ENCODE measurements around the gene TCF19.
A peak's percentile ranks its signal among the peaks of the same experiment; 100 is the strongest.

TCF19 gene, protein sequence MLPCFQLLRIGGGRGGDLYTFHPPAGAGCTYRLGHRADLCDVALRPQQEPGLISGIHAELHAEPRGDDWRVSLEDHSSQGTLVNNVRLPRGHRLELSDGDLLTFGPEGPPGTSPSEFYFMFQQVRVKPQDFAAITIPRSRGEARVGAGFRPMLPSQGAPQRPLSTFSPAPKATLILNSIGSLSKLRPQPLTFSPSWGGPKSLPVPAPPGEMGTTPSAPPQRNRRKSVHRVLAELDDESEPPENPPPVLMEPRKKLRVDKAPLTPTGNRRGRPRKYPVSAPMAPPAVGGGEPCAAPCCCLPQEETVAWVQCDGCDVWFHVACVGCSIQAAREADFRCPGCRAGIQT

DNA sequence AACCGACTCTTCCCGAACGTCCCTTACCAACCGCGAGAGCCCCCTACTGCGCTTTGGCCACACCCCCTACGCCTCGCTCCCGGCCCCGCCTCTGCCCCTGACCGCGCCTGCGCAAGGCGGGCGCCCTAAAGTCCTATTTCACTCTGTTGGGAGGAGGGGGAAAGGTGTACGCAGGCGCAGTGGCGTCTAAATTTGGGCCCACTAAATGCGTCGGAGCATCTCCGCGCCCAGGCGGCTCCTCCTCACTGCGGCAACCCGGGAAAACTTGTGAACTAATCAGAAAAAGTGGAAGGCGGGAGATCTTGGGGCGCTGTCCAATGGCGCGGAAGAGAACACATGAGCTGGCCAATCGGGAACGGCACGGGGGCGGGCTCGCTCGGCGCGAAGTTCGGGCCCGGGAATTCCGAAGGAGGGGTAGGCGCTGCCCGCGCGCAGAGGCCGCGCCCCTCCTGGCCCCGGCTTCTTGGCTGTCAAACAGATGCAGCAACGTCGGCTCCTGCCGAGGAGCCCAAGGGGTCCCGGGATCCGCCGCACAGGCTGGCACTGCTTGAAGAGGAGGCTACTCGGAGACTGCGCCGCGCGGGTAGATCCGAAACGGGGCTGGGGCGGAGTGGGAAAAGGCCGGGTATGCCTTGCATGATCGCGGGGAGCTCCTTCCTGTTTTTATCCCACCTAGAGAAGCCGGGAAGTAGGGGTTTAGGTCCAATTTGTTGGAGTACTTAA is at the start of gene TCF19:
Gene TCF19 (plus strand): TSS at position 450 of the 723 bp plus-strand sequence. CDS start 881 bp downstream, outside the sequence.
- DNase-seq (ENCODE audit: low read depth) = peak; percentile 96

DNA sequence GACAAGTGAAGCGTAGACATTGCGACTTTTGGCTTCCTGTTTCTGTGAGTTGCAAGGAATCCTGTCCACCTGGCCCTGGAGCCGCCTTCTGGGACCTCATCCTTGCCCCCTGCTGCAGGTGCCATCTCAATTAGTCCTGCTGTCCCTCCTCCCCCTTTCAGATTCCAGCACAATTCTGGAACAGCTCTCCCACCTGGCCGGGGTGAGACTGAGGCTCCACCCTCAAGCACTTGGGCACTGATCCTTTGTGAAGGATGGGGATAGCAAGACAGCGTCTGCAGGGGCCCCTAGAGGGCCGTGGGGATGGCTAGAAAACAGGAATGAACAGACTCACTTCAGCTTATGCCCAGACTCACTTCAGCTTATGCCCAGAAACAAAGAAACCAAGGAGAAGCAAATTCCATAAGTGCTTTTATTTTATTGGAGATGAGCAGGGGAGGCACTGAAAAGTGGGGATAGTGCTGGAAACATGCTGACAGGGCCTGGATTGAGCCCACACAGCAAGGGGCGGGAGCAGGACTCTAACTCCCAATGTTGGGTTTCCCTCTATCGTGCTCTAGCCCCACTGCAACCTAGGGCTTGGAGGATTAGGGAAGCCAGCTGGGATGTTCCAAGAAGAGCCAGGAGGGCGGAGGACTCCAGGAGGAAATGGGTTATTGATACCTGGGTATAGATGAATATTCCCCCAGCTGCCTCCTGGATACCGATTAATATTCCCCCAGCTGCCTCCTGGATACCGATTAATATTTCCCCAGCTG is 47.4 kb upstream of the TCF19 start:
- no peak for DNase-seq (ENCODE audit: low read depth)

DNA sequence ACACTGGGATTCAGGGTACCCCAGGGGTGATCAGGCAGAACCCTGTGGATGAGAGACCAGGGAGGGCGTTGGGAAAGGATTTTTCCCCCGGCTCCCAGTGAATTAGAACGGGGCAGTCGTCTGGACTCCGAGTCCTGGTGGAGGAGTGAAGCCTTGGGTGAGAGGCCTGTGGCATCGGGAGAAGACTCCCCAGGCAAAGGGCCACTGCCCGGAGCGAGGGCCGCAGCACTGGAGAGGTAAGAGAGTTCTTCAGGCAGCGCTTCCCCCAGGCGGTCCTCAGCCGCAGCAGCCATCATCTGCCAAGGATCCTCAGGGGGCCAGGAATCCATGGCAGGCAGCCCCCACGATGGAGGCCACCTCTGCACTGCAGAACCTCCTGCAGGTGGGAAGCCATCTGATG is 46.7 kb upstream of the TCF19 start:
- DNase-seq (ENCODE audit: low read depth) = no peak

DNA sequence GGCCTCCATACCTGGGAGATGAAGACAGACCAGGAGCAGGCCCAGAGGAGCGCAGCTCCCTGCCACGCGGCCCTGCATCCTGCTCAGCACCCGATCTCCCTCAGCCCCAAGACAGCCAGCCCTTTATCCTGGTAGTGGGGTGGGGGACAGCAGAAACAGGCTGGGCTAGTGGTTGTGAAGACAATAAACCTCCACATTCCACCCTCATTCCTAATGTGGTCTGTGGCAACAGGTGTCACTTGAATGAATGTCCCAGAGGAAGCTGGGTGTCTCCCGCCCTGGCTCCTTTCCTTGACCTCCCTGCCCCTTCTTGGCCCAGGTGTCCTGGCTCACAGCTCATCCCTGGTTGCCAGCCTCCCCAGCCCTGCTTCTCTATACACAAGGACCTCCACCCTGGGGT is 45.9 kb upstream of the TCF19 start, which contains the start of gene C6orf15:
Gene C6orf15 (minus strand): TSS at position 98 of the 400 bp plus-strand sequence. CDS start 20 bp downstream, at position 78.
- DNase-seq (ENCODE audit: low read depth) = no peak

DNA sequence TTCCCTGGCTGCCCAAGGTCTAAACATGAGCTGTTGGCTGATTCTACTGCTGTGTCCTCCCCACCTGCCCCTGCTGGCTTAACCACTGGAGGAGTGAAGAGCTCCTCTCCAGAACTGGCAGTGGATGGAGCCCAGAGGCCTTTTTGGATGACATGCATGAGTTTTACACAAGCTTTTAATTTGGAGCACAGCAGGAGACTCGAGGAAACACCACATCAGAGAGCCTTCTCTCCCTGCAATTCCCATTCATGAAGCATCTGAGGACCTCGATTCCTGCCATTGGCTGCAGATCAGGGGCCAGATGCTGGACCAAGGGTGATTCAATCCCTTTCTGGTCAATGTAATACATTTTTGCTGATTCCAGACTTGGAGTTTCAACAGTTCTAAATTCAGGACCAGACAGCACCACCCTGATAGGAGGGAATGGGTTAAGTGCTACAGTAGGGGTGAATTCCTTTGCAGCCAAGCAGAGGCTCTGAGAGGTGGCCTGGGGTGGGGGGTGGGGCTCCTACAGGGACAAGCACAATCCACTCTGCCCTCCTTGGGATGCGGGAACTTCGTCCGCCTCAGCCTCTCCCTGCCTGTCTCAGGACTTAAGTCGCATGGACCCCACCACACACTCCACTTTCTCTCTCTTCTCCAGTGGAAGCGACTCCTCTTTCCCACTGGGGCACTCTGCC is 44.4 kb upstream of the TCF19 start:
- DNase-seq (ENCODE audit: low read depth) = peak; percentile 56

DNA sequence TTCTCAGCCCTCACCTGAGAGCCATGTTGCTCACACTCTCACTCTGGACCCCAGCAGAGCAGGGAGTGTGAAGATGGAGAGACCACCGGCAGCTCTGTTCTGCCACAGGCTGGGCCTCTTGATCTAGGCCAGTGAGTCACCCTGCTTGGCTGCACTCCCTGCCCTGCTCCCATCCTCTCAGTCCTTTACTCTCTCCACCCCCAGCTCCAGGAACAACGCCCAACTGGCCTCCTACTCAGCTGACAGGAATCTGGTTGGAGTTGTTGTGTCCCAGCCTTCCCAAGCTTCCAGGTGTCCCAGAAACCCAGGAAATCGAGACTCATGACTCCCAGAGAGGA is 43.9 kb upstream of the TCF19 start, which contains the start of gene PSORS1C1:
Gene PSORS1C1 (plus strand): TSS at position 260 of the 338 bp plus-strand sequence. CDS start 14,833 bp downstream, outside the sequence.
- DNase-seq (ENCODE audit: low read depth) = peak; percentile 94

DNA sequence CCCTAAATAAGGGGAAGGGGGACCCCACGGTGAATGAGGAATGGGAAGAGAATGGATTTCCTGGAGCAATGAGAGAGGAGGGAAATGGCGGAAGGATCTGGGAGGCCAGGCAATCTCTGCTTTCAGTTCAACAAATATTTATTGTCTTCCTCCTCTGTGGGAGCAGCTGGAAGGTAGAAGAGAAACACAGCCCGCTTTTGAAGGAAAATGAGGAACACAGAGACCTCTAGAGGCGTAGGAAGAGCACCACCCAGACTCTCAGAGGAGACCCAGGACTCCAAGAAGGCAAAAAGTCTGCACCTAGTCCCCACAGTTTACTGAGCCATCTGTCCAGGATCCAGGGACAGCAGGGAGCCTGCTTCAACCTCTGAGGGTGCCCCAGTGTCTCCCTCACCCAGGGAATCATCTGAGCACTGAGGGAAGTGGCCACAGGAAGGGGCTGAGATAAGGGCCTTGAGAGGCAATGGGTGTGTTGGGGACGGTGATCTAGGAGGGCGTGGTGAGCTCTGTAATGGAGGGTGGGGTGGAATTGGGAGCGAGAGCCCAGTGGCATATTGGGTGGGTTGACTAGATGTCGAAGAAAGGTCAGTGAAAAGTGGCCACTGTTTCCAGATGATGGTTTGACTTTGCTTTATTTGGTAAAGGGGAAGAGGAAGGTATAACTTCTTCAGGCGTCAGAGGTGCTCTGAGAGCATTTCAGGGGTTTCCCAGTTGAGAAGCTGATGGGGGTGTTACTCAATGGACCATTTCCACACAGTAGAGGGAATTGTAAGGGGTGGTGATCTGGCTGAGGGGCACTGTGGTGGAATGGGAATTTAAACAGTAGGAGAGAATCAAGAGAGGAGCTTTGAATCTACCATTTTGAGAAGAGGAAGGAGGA is 43.2 kb upstream of the TCF19 start:
- DNase-seq (ENCODE audit: low read depth) = no peak

DNA sequence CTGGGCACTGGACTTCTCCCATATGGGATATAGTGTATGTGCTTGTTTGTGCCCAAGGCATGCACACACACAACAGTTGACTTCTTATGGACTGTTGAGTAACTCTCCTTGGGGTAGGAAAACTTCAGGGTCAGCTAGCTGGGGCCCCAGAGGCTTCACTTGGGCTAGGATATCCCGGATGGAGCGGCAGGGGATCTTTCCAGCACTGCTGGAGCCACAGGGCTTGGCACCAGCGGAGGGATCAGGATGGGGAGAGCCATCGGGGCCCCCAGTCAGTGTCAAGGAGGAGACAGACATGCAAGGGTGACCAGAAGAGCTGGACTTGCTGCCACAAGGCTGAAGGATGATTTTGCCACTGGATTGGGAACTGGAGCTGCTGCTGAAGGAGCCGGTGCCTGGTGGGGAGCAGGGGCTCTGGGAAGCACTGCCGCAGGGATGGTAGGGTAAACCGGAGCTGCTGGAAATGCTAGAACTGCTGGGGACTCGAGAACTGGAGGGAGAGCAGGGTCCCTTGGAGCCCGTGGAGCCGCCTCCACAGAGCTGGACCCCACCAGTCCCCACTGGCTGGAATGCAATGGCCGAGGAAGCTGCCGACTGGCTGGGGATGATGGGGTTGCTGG is 42.3 kb upstream of the TCF19 start:
- no peak for DNase-seq (ENCODE audit: low read depth)

DNA sequence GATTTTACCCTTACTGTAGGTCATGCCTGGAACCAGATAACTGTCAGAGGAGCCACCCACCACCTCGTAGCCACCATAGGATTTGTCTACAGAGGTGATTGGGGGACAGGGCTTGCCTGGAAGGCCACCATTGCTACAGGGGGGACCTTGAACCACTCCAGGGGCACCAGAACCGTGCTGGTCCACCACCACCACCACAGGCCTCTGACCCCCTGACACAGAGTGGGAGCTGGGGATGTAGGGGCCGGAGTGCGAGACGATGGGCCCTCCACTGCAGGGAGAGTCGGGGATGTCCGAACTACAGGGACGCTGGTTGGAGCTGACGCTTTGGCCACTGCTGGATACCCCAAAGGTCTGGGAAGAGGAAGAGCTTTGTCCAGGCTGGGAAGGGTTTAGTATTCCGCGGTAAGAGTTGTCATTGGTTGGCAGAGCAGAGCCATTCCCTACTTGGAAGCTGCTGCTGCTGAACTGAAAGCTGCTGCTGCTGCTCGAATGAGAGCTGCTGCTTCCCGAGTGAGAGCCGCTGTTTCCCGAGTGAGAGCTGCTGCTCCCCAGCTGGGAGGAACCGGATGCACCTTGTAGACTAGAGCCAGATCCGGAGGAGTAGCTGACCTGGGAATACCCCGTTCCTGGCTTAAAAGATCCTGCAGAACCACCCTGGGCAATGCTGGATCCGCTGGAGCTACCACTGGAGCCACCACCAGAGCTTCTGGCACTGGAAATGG is 41.6 kb upstream of the TCF19 start:
- DNase-seq (ENCODE audit: low read depth) = no peak

DNA sequence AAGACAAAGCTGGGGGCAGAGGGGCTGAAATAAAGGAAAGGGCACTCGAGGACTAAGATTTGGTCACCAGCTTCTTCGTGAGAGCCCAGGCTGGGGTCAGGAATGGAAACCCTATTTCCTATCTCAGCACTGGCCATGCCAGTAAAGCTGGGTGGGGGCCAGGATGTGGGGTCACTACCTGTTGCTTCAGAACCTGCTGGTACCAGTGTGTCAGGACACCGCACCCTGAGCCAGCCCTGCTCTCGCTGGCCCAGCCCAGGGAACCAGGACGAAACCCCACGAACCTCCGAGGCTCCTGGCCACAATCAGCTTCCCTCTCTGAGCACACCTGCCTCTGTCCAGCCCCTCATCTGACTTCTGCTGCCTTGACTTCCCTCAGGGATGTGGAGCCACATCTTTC is 40.2 kb upstream of the TCF19 start:
- DNase-seq (ENCODE audit: low read depth) = no peak

DNA sequence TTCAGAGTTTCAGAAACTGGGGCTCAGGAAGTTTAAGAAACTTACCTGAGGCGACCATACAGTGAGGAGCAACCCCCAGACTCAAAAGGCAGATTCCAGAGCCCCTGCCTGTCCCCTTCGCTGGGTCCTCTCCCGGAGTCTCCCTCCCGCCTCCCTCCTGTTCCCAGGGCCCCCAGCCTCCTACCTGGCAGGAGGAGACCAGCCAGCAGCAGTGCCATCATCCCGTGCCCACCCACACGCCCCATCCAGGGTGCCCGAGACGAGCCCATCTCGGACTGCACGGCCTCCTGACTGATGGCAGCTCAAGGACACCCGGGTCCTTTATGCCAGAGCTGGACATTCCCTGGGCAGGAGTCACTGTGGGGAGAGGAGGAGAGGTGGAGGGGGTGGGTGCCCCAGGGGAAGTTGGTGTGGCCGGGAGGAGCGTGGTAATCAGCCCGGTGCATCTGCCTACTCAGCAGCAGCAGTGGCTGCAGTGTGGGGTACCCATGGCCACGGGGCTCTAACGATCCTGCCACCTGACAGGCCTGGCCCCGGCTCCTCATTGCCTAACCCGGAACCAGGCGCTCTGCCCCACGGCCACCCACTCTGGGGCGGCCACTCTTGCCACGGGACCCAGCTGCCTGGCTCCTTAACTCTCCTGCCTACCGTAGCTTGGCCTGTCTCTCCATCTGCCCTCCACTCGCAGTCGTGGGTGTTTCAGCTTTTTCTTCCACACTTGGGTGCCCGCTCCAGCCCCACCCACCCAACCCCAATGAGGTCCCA is 38.1 kb upstream of the TCF19 start, which contains the start of gene CDSN:
Gene CDSN (minus strand): TSS at position 296 of the 765 bp plus-strand sequence. CDS start 27 bp downstream, at position 269.
- DNase-seq (ENCODE audit: low read depth) = no peak

DNA sequence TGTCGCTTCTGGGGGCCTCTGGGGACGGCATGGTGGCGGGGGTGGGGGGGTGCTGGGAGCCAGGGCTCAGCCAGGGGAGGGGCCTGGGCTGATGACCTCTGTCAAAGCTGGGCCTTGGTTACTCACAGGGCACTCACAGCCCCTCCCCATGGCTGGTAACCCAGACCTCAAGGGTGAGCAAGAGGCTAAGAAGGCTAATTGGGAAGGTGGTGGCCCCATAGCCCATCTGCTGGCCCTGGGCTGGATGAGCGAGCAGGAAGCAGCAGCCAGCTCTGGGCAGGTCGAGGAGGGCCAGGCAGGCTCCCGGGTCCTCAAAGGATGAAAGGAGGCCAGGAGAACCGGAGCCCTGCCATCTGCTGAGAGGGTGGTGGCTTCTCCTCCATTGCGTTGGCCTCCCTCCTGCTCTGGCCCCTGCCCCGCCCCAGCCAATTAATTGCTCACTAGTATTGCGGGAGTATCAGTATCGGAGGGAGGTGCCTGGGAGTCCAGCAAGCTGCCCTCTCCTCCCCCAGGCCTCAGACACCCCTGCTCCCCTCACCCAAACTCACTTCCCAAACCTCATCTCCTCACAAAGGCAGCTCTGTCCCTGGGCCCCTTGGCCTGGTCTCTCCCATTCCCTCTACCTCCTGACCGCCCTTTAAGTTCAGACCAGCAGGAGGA is 37.1 kb upstream of the TCF19 start:
- DNase-seq (ENCODE audit: low read depth) = no peak

DNA sequence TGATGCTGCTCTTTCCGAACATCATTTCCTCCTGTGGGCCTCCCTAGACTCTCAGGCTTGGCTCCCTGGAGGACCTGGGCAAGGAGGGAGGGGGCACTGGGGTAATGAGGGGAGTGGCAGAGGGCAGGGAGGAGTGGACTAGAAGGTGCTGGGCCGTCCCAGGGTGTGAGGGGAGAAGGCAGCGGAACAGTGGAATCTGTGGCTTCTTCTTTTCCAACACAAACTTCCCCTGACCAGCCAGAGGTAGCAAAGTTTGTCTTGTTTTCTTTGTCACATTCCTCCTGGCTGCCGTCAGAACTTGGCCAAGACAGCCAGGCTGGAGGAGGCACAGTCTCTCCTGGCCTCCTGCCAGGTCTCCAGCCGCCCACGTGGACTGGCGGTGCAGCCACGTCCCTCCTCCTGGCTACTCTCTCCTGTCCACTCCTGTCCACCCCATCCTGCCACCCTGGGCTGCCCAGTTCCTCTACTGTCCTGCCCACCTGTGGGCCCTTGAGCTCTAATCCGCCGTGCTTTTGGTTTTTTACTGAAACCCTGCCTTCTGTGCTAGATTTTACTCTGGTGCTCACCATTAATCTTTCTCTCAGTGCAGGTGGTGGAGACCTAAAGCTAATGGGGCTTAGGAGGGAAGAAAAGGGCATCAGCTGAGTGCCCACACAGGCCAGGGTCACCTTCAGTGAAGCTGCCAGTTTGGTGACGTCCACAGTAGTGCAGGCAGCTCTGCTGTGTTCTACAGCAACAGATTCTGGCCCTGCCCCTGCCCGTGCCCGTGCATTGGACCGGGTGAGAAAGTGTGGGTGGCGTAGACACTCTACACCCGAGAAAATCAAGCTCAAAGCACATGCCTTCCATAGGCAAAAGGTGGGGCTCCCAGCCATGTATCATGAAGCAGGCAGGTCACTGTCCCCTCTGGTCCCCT is 35.3 kb upstream of the TCF19 start:
- peak; percentile 60 for DNase-seq (ENCODE audit: low read depth)

DNA sequence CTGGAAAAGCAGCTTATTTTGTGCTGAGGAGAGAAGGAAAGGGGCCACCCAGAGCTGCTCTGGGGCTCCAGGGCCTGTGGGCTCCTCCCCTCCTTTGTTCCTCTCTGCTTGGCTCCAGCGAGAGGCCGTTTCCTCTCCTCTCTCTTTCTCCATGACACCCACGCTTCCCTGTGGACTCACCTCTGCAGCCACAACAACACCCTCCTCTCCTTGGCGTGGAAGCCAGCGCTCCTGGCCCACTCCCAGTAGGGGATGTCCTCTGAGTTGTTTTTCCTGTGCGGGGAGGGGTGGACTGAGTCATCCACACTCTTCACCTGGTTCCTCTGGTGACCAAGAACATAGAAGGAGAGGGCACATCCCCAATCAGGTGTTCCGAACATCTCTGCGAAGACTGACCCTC is 33.2 kb upstream of the TCF19 start:
- DNase-seq (ENCODE audit: low read depth) = no peak

DNA sequence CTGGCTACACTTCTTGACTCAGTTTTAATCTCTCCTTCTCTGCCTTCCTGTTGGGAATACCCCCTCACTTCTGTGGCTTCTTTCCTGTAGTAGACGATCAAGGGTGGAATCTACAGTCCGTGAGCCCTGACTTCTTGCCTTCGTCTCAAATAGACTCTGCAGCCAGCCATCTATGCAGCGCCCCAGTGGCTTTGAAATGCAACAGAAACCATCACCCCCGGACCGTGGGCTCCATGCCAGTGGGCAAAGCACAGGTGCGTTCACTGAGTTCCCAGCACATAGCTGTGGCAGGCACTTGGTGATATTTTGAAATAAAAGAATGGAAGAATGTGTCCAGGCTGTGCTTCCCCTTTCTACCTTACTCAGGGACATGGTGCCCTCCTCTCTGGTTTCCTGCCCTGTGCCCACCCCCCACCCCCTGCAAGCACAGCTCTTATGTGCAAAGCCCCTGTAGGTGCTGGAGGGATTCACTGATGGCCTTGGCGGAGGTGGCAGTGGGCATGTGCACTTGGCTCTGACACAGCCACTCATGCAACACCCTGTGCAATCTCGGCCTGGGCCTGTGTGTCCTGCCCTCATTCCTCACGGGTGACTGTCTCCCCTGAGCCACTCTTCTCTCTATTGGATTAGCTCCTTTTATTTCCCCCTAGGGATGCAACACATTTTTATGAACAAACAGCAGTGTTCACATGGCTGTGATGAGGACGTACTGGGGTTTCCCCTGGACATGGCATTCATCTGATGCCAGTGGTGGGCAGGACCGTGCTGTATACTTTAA is 32.6 kb upstream of the TCF19 start:
- peak; percentile 83 for DNase-seq (ENCODE audit: low read depth)

DNA sequence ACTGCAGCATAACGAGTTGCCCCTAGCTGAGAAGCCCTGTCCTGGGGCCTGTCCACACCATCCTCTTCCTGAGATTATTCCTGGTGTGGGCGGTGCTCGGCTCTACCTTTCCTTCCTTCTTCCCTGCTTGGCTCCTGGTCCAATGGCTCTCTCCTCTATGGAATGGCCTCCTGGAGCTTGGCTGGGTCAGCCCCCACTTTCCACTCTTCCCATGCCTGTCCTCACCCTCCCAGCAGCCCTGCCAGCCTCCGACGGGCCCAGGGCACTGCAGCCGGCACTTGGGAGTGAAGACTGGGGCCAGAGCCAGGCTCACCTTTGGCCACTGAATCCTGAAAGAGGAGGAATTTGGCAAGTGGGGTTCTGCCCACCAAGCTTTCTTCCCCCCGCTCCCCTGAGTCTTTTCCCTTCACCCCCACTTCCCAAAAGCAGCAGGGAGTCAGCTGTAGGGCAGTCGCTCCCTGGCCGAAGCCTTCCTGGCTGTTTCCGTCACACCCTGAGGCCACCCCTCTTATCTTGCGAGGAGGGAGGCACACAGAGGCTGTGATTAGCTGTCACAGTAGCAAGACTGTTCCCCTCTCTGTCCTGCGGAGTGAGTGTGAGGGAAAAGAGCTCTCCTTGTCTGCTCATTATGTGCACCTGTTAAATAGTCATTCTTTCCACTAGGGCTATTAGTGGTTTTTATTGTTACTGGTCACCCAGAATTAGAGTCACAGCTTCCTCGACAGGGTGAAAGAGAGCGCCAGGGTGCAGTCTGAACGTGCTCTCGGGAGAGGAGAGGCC is 31.8 kb upstream of the TCF19 start:
- no peak for DNase-seq (ENCODE audit: low read depth)

All from HS-5 (cell line).